DND-41 (cell line): ENCODE measurements around the gene DRC3.
A peak's percentile ranks its signal among the peaks of the same experiment; 100 is the strongest.

Source experiments
- ATAC-seq: fragments of 200-7000 bp; cut with Tn5 transposase; 3 replicates; pipeline ENCODE4 v1.9.1; 2021; ENCODE audit warnings: low read depth; ENCODE audit not compliant: insufficient read depth
- DNase-seq: peaks from one replicate; pipeline ENCODE4 v3.0.0-alpha.2; 2020
- H2AFZ ChIP-seq: 2 replicates; pipeline ENCODE4 v1.6.0; 2012; ENCODE audit warnings: low read depth, low read length
- H3K27ac ChIP-seq: 2 replicates; pipeline ENCODE4 v1.5.1; 2012; ENCODE audit warnings: low read length, inconsistent platforms
- H3K27me3 ChIP-seq: fragments of 200-600 bp; sonication (generic); 2 replicates; pipeline ENCODE4 v1.6.0; 2012; ENCODE audit warnings: low read length, mild to moderate bottlenecking, inconsistent platforms; ENCODE audit not compliant: insufficient read depth, poor library complexity
- H3K36me3 ChIP-seq: 2 replicates; pipeline ENCODE4 v1.5.1; 2012; ENCODE audit warnings: low read length, inconsistent platforms; ENCODE audit not compliant: insufficient read depth
- H3K4me1 ChIP-seq: 2 replicates; pipeline ENCODE4 v1.5.1; 2012; ENCODE audit warnings: mild to moderate bottlenecking, low read length; ENCODE audit not compliant: insufficient read depth
- H3K4me2 ChIP-seq: 2 replicates; pipeline ENCODE4 v1.6.0; 2012; ENCODE audit warnings: mild to moderate bottlenecking, moderate library complexity, low read length, inconsistent platforms; ENCODE audit not compliant: insufficient read depth
- H3K4me3 ChIP-seq, 2 experiments: fragments of 200-600 bp in 1 of 2; shearing (Covaris generic) in 1 of 2; 2 replicates each; pipeline ENCODE4 v1.5.1; 2012 to 2016; ENCODE audit warnings: inconsistent platforms in 2 of 2, low read length in 2 of 2, mild to moderate bottlenecking in 2 of 2, low read depth in 1 of 2, moderate library complexity in 1 of 2
- H3K79me2 ChIP-seq: 2 replicates; pipeline ENCODE4 v1.6.0; 2012; ENCODE audit warnings: low read length, inconsistent platforms; ENCODE audit not compliant: insufficient read depth
- H3K9ac ChIP-seq: 2 replicates; pipeline ENCODE4 v1.6.0; 2012; ENCODE audit warnings: low read depth, mild to moderate bottlenecking, inconsistent platforms, low read length, moderate library complexity
- H3K9me3 ChIP-seq: 2 replicates; pipeline ENCODE4 v1.5.1; 2012; ENCODE audit warnings: low read length, moderate library complexity, mild to moderate bottlenecking, inconsistent platforms; ENCODE audit not compliant: insufficient read depth, severe bottlenecking
- H4K20me1 ChIP-seq: 2 replicates; pipeline ENCODE4 v1.6.0; 2012; ENCODE audit warnings: low read length; ENCODE audit not compliant: insufficient read depth
- EZH2 ChIP-seq: IDR thresholded peaks from 3 replicates; pipeline ENCODE4 v1.6.1; 2012; ENCODE audit warnings: borderline replicate concordance, low read depth, mild to moderate bottlenecking, moderate library complexity, low read length, inconsistent platforms; ENCODE audit not compliant: severe bottlenecking
- TF ChIP-seq, protein P1 (sequence below): IDR thresholded peaks from 2 replicates; pipeline ENCODE4 v1.5.1; 2012; ENCODE audit warnings: borderline replicate concordance, low read length, moderate library complexity, mild to moderate bottlenecking; ENCODE audit not compliant: poor library complexity, severe bottlenecking; ENCODE audit errors: extremely low read depth

DRC3 gene, protein sequence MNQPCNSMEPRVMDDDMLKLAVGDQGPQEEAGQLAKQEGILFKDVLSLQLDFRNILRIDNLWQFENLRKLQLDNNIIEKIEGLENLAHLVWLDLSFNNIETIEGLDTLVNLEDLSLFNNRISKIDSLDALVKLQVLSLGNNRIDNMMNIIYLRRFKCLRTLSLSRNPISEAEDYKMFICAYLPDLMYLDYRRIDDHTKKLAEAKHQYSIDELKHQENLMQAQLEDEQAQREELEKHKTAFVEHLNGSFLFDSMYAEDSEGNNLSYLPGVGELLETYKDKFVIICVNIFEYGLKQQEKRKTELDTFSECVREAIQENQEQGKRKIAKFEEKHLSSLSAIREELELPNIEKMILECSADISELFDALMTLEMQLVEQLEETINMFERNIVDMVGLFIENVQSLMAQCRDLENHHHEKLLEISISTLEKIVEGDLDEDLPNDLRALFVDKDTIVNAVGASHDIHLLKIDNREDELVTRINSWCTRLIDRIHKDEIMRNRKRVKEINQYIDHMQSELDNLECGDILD

DNA sequence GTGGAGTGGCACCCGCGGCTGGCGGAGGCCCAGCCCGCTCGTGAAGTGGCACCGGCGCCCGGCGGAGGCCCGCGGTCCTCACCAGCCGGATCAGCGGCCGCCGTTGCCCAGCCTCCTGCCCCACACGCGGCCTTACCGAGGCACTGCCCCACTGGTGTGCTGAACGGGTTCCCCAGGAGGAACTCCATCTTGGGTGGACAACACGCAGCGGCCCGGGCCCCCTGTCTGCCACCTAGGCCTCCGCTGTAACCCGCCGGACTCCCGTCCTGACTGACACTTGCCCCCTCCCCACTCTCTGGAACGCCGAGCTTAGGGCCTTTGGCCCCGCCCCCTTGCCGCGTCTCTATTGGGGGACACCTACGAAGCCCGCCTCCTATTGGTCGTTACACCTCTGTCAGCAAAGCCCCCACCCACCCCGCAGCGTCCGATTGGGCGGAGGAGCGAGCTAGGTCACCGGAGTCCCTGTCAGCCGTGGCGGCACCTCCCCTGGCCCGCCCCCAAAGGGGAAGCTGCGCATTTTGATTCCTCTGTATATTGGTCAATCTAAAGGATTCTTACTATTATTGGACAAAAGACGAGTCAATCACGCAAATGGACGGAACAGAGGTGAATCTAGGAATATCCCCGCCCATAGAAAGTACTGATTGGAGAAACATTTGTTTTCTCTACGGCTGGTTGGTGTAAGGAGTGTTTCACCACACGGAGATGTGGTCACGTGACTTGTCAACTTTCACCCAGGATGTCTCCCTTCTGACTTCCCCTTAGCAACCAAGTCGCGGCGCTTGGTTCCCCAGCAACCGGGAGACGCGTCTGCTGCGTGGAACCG lies at the start of gene DRC3, which contains the start of gene TOM1L2:
DRC3 (plus strand) TSS at position 737 of the 826 bp plus-strand sequence. CDS start 4,737 bp downstream, outside the sequence.
TOM1L2 (minus strand) TSS at position 275 of the 826 bp plus-strand sequence; CDS start at position 188, 87 bp downstream.
- DNase-seq (peak; percentile 100), ATAC-seq (peak; percentile 95)
- Histone ChIP-seq H3K4me2 (peak within 1 kb of the TSS; percentile 99), H3K27ac (peak within 1 kb of the TSS; percentile 34), H2AFZ (peak within 1 kb of the TSS; percentile 82), H3K9me3 (no peaks in the 10 kb centered on the region), H3K4me3 (peak within 1 kb of the TSS; percentile 68 to 79; a peak in 3 of 4 replicates), H3K9ac (peak within 1 kb of the TSS; percentile 69), H3K36me3 (no peaks in the 10 kb centered on the region), H3K4me1 (peaks cover 26% of the 10 kb centered on the region), H3K79me2 (peaks cover 16% of the 10 kb centered on the region), H3K27me3 (no peaks in the 10 kb centered on the region), H4K20me1 (peaks cover 7% of the 10 kb centered on the region; the same call in 1 of the 2 replicates)
- TF ChIP-seq EZH2: no peak
- TF ChIP-seq, protein P1, sequence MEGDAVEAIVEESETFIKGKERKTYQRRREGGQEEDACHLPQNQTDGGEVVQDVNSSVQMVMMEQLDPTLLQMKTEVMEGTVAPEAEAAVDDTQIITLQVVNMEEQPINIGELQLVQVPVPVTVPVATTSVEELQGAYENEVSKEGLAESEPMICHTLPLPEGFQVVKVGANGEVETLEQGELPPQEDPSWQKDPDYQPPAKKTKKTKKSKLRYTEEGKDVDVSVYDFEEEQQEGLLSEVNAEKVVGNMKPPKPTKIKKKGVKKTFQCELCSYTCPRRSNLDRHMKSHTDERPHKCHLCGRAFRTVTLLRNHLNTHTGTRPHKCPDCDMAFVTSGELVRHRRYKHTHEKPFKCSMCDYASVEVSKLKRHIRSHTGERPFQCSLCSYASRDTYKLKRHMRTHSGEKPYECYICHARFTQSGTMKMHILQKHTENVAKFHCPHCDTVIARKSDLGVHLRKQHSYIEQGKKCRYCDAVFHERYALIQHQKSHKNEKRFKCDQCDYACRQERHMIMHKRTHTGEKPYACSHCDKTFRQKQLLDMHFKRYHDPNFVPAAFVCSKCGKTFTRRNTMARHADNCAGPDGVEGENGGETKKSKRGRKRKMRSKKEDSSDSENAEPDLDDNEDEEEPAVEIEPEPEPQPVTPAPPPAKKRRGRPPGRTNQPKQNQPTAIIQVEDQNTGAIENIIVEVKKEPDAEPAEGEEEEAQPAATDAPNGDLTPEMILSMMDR: no peak

DNA sequence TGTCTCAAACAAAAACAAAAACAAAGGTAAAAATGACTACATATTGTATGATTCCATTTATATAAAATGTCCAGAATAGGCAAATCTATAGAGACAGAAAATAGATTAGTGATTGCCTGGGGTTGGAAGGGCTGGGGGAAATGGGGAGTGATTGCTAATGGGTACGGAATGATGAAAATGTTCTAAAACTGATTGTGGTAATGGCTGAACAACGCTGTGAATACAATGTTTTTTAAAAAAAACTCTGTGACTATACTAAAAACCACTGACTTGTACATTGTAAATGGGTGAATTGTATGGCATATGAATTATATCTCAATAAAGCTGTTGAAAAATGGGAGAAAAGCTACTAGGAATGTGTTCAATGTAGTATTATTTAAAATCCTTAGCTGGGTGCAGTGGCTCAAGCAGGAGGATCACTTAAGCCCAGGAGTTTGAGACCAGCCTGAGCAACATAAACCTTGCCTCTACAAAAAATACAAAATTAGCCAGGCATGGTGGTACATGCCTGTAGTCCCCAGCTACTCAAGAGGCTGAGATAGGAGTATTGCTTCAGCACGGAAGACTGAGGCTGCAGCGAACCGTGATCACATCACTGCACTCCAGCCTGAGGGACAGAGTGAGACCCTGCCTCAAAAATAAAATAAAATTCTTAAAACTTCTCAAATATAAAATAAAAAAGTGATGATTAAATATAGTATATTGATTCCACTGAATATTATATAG lies 48.4 kb upstream of the DRC3 start:
- no peak overlapping the region for H3K4me3 ChIP-seq
- no peaks in the 10 kb centered on the region for H3K36me3 ChIP-seq
- no peak overlapping the region for H3K4me2 ChIP-seq
- no peaks in the 10 kb centered on the region for H3K27me3 ChIP-seq
- DNase-seq (no peak), ATAC-seq (no peak)
- TF ChIP-seq EZH2: no peak
- TF ChIP-seq, protein P1: no peak
- H3K9ac ChIP-seq: no peak overlapping the region
- H3K79me2 ChIP-seq: no peaks in the 10 kb centered on the region
- peaks cover 3% of the 10 kb centered on the region for H3K4me1 ChIP-seq
- H4K20me1 ChIP-seq: peaks cover 4% of the 10 kb centered on the region; the same call in 1 of the 2 replicates
- H3K27ac ChIP-seq: no peak overlapping the region
- no peak overlapping the region for H2AFZ ChIP-seq
- no peaks in the 10 kb centered on the region for H3K9me3 ChIP-seq

DNA sequence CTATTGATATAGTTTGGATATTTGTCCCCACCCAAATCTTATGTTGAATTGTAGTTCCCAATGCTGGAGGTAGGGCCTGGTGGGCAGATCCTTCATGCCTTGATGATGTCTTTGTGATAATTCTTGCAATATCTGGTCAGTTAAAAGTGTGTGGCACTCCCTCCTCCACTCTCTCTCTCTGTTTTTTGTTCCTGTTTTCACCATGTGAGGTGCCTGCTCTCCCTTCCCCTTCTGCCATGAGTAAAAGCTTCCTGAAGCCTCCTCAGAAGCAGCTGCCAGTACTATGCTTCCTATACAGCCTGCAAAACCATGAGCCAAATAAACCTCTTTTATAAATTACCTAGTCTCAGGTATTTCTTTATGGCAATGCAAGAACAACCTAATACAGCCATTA lies 47.8 kb upstream of the DRC3 start:
- TF ChIP-seq, protein P1: no peak
- no peak for TF ChIP-seq EZH2
- no peak overlapping the region for H3K4me3 ChIP-seq
- no peaks in the 10 kb centered on the region for H3K4me1 ChIP-seq
- H3K27me3 ChIP-seq: no peaks in the 10 kb centered on the region
- H3K4me2 ChIP-seq: no peak overlapping the region
- H3K9ac ChIP-seq: no peak overlapping the region
- H3K9me3 ChIP-seq: no peaks in the 10 kb centered on the region
- no peaks in the 10 kb centered on the region for H3K36me3 ChIP-seq
- no peak for ATAC-seq
- no peak overlapping the region for H2AFZ ChIP-seq
- peaks cover 4% of the 10 kb centered on the region; the same call in 1 of the 2 replicates for H4K20me1 ChIP-seq
- no peaks in the 10 kb centered on the region for H3K79me2 ChIP-seq
- DNase-seq: no peak
- H3K27ac ChIP-seq: no peak overlapping the region
